Esophagus muscularis mucosa (tissue), 3 donors: Measurements from ENCODE around the gene NCOA7.

ENCODE experiments used
- CTCF ChIP-seq, 3 experiments: fragments of 200-600 bp in 2 of 3; fragments of 450-650 bp in 1 of 3; sonication (generic) in 2 of 3; IDR thresholded peaks; one replicate each; pipeline ENCODE4 v1.5.1; 2017 to 2019; ENCODE audit warnings: antibody characterized with exemption in 3 of 3, mild to moderate bottlenecking in 2 of 3, moderate library complexity in 1 of 3
- POLR2A ChIP-seq: fragments of 450-650 bp; IDR thresholded peaks from one replicate; pipeline ENCODE4 v1.6.1; 2017; ENCODE audit warnings: antibody characterized with exemption, moderate library complexity, mild to moderate bottlenecking, low read depth

GRCh38 chr6:125887372-125887771 is 96.6 kb downstream of the NCOA7 start:
- TF ChIP-seq CTCF (IDR thresholded peaks at IDR 0.05) (no peak), POLR2A (no peak)
